Measurements from ENCODE around the gene IFT122.

- no peak for TF ChIP-seq CTCF (IDR thresholded peaks at IDR 0.05)
- TF ChIP-seq EP300 (IDR thresholded peaks at IDR 0.05) = no peak
- TF ChIP-seq PBX3 (IDR thresholded peaks at IDR 0.05) = no peak
- TF ChIP-seq REST (IDR thresholded peaks at IDR 0.05) = no peak
- no peak for TF ChIP-seq MAX (IDR thresholded peaks at IDR 0.05)
- TF ChIP-seq CBX8 (IDR thresholded peaks at IDR 0.05) = no peak
- TF ChIP-seq POLR2AphosphoS2 (conservative IDR thresholded peaks at IDR 0.05; ENCODE audit: low read length) = no peak
Observed at GRCh38 chr3:129409541-129409940, 30.5 kb upstream of the IFT122 start.
